DND-41 (cell line): Measurements from ENCODE around the gene XAF1.
"Not testable (repeated sequence)": the region's sequence is repeated elsewhere in the genome, so short reads cannot be mapped to it uniquely, and the experiment has no call there.

Experiments used
- CTCF ChIP-seq: IDR thresholded peaks from 2 replicates; pipeline ENCODE4 v1.5.1; 2012; ENCODE audit warnings: borderline replicate concordance, low read length, moderate library complexity, mild to moderate bottlenecking; ENCODE audit not compliant: poor library complexity, severe bottlenecking; ENCODE audit errors: extremely low read depth
- EZH2 ChIP-seq: IDR thresholded peaks from 3 replicates; pipeline ENCODE4 v1.6.1; 2012; ENCODE audit warnings: borderline replicate concordance, low read depth, mild to moderate bottlenecking, moderate library complexity, low read length, inconsistent platforms; ENCODE audit not compliant: severe bottlenecking

DNA sequence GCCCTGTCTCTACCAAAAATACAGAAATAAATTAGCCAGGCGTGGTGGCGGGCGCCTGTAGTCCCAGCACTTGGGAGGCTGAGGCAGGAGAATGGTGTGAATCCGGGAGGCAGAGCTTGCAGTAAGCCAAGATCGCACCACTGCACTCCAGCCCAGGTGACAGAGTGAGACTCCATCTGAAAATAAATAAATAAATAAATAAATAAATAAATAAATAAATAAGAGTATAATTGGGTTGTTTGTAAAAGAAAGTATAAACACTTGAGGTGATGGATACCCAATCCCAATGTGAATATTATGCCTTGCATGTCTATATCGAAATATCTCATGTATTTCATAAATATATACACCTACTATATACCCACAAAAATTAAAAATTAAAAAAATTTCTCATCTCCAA, 9.2 kb upstream of the XAF1 start:
- TF ChIP-seq EZH2, CTCF: not testable (repeated sequence)
